Neural cell (in vitro differentiated cells): ENCODE measurements around the gene TMEM94. TPM values are rescaled to one million over a fixed set of nuclear protein-coding genes. Genes with fewer than 3 reads are reported as not detected.

ENCODE experiments used
- H2AFZ ChIP-seq: fragments of 200-600, 300-800 bp; sonication (generic), shearing (Covaris generic); 2 replicates; pipeline ENCODE4 v1.6.0; 2014; ENCODE audit warnings: low read depth, mild to moderate bottlenecking, antibody characterized with exemption, low read length, moderate library complexity
- H3F3A ChIP-seq: fragments of 200-600 bp; shearing (Covaris generic); 2 replicates; pipeline ENCODE4 v1.6.1; 2016; ENCODE audit warnings: mild to moderate bottlenecking, moderate library complexity, mixed read lengths, antibody characterized with exemption, low read length; ENCODE audit not compliant: insufficient read depth, poor library complexity, severe bottlenecking
- H3K27ac ChIP-seq: fragments of 200-600, 300-800 bp; sonication (generic), shearing (Covaris generic); 2 replicates; pipeline ENCODE4 v1.5.1; 2014; ENCODE audit warnings: mild to moderate bottlenecking, low read length, moderate library complexity
- H3K27me3 ChIP-seq: fragments of 300-800, 200-600 bp; sonication (generic), shearing (Covaris generic); 2 replicates; pipeline ENCODE4 v1.6.0; 2014; ENCODE audit warnings: mild to moderate bottlenecking, low read depth, low read length, moderate library complexity; ENCODE audit not compliant: insufficient read depth
- H3K36me3 ChIP-seq: fragments of 300-800, 200-600 bp; sonication (generic), shearing (Covaris generic); 2 replicates; pipeline ENCODE4 v1.5.1; 2014; ENCODE audit warnings: mild to moderate bottlenecking, antibody characterized with exemption, low read length, moderate library complexity; ENCODE audit not compliant: insufficient read depth
- H3K4me2 ChIP-seq: fragments of 300-800, 200-600 bp; sonication (generic), shearing (Covaris generic); 2 replicates; pipeline ENCODE4 v1.6.0; 2014; ENCODE audit warnings: mild to moderate bottlenecking, low read length
- H3K4me3 ChIP-seq: fragments of 300-800, 200-600 bp; sonication (generic), shearing (Covaris generic); 2 replicates; pipeline ENCODE4 v1.5.1; 2014; ENCODE audit warnings: mild to moderate bottlenecking, low read length, moderate library complexity
- H3K79me2 ChIP-seq: fragments of 200-600 bp; shearing (Covaris generic); replicated peaks from 2 replicates; pipeline ENCODE4 v1.6.0; 2014; ENCODE audit warnings: mild to moderate bottlenecking, low read length, moderate library complexity; ENCODE audit not compliant: insufficient read depth
- H3K9ac ChIP-seq: fragments of 300-800, 200-600 bp; sonication (generic), shearing (Covaris generic); 2 replicates; pipeline ENCODE4 v1.6.1; 2016; ENCODE audit warnings: mild to moderate bottlenecking, low read length, mixed read lengths
- H3K9me2 ChIP-seq: fragments of 200-600 bp; shearing (Covaris generic); 2 replicates; pipeline ENCODE4 v1.6.1; 2016; ENCODE audit warnings: mild to moderate bottlenecking, low read length, mixed read lengths; ENCODE audit not compliant: insufficient read depth
- H3K9me3 ChIP-seq: fragments of 200-600, 300-800 bp; sonication (generic), shearing (Covaris generic); 2 replicates; pipeline ENCODE4 v1.6.1; 2016; ENCODE audit warnings: mild to moderate bottlenecking, mixed run types, low read length, moderate library complexity, mixed read lengths
- H4K20me1 ChIP-seq: fragments of 200-600 bp; shearing (Covaris generic); 2 replicates; pipeline ENCODE4 v1.6.1; 2016; ENCODE audit warnings: mild to moderate bottlenecking, mixed run types; ENCODE audit not compliant: insufficient read depth
- EP300 ChIP-seq: fragments of 450-650 bp; conservative IDR thresholded peaks from 2 replicates; pipeline ENCODE4 v1.6.1; 2014; ENCODE audit warnings: antibody characterized with exemption, mild to moderate bottlenecking, moderate library complexity; ENCODE audit not compliant: poor library complexity, severe bottlenecking
- EZH2 ChIP-seq: fragments of 200-600, 300-800 bp; shearing (Covaris generic), sonication (generic); IDR thresholded peaks from 2 replicates; pipeline ENCODE4 v1.6.1; 2014; ENCODE audit warnings: antibody characterized with exemption, low read length, borderline replicate concordance, mild to moderate bottlenecking; ENCODE audit not compliant: insufficient read depth, poor library complexity, severe bottlenecking
- MXI1 ChIP-seq: fragments of 450-650 bp; conservative IDR thresholded peaks from 2 replicates; pipeline ENCODE4 v1.6.1; 2014; ENCODE audit warnings: antibody characterized with exemption, mild to moderate bottlenecking; ENCODE audit not compliant: poor library complexity, severe bottlenecking
- POLR2AphosphoS5 ChIP-seq: IDR thresholded peaks from 2 replicates; pipeline ENCODE4 v1.6.1; 2012
- RAD21 ChIP-seq: fragments of 450-650 bp; conservative IDR thresholded peaks from 2 replicates; pipeline ENCODE4 v1.6.1; 2014; ENCODE audit warnings: antibody characterized with exemption, mild to moderate bottlenecking, moderate library complexity
- SMC3 ChIP-seq: fragments of 450-650 bp; conservative IDR thresholded peaks from 2 replicates; pipeline ENCODE4 v1.6.1; 2014; ENCODE audit warnings: antibody characterized with exemption, mild to moderate bottlenecking, moderate library complexity; ENCODE audit not compliant: poor library complexity
- TAF1 ChIP-seq: IDR thresholded peaks from 2 replicates; pipeline ENCODE4 v1.6.1; 2012; ENCODE audit warnings: low read depth
- polyA plus RNA-seq: library from polyadenylated mRNA; depleted of rRNA; stranded (reverse); fragments of >200 nt; gene quantifications from 2 replicates; pipeline ENCODE4 v1.2.3, GENCODE V29; 2014
- TF ChIP-seq, protein P1 (sequence below): IDR thresholded peaks from 2 replicates; pipeline ENCODE4 v1.6.1; 2012; ENCODE audit warnings: borderline replicate concordance
- TF ChIP-seq, protein P2 (sequence below): fragments of 450-650 bp; IDR thresholded peaks from 2 replicates; pipeline ENCODE4 v1.5.1; 2014; ENCODE audit warnings: antibody characterized with exemption, mild to moderate bottlenecking, moderate library complexity; ENCODE audit not compliant: poor library complexity, severe bottlenecking

Gene TMEM94
- polyA plus RNA-seq, 1 donor from 2014 or later, result 37.0 TPM

DNA sequence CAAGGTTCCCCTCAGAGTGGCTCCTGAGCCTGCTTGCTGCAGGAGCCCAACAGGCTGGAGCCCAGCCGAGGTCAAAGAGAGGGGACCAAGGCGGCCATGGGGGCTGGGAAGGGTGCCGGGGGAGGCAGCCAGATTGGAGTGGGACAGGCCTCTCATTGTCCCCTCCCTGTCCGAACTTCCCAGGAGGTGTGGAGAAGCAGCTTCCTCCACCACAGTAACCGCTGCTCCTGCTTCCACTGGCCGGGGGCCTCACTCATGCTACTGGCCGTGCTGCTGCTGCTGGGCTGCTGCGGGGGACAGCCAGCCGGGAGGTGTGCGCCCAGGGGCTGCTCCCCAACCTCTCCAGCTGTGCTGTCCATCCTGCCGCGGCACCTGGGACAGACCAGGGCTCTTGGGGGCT is 29.3 kb downstream of the TMEM94 start:
- no peak overlapping the region for H3K9ac ChIP-seq

DNA sequence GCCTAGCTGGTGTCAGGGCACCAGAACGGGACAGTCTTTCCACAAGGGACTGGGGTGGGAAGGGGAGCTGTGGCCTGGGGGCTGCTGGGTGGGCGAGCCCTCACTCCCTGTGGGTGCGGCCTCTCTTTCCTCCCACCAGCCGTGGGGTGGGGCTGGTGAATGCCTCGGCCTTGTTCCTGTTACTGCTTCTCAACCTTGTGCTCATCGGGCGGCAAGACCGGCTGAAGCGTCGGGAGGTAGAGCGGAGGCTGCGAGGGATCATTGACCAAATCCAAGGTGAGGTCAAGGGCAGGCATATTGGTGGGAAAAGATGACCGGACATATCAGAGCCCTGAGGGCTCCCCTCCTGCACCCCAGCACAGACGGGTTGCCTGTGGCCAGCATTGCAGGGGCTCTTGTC is 29.7 kb downstream of the TMEM94 start:
- Histone ChIP-seq H3K27ac (no peak overlapping the region), H3K36me3 (no peaks in the 10 kb centered on the region), H3K9me3 (no peaks in the 10 kb centered on the region), H3K4me2 (no peak overlapping the region), H3K79me2 (no peaks in the 10 kb centered on the region), H3K27me3 (no peaks in the 10 kb centered on the region), H3F3A (no peaks in the 10 kb centered on the region), H3K9ac (no peak overlapping the region), H4K20me1 (no peaks in the 10 kb centered on the region), H2AFZ (no peak overlapping the region), H3K4me3 (no peak overlapping the region), H3K9me2 (no peaks in the 10 kb centered on the region)
- no peak for TF ChIP-seq SMC3
- TF ChIP-seq EP300, result no peak
- TF ChIP-seq TAF1, result no peak
- no peak for TF ChIP-seq MXI1
- no peak for TF ChIP-seq EZH2
- no peak for TF ChIP-seq POLR2AphosphoS5
- TF ChIP-seq RAD21, result no peak
- TF ChIP-seq, protein P1, sequence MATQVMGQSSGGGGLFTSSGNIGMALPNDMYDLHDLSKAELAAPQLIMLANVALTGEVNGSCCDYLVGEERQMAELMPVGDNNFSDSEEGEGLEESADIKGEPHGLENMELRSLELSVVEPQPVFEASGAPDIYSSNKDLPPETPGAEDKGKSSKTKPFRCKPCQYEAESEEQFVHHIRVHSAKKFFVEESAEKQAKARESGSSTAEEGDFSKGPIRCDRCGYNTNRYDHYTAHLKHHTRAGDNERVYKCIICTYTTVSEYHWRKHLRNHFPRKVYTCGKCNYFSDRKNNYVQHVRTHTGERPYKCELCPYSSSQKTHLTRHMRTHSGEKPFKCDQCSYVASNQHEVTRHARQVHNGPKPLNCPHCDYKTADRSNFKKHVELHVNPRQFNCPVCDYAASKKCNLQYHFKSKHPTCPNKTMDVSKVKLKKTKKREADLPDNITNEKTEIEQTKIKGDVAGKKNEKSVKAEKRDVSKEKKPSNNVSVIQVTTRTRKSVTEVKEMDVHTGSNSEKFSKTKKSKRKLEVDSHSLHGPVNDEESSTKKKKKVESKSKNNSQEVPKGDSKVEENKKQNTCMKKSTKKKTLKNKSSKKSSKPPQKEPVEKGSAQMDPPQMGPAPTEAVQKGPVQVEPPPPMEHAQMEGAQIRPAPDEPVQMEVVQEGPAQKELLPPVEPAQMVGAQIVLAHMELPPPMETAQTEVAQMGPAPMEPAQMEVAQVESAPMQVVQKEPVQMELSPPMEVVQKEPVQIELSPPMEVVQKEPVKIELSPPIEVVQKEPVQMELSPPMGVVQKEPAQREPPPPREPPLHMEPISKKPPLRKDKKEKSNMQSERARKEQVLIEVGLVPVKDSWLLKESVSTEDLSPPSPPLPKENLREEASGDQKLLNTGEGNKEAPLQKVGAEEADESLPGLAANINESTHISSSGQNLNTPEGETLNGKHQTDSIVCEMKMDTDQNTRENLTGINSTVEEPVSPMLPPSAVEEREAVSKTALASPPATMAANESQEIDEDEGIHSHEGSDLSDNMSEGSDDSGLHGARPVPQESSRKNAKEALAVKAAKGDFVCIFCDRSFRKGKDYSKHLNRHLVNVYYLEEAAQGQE, result no peak
- TF ChIP-seq, protein P2, sequence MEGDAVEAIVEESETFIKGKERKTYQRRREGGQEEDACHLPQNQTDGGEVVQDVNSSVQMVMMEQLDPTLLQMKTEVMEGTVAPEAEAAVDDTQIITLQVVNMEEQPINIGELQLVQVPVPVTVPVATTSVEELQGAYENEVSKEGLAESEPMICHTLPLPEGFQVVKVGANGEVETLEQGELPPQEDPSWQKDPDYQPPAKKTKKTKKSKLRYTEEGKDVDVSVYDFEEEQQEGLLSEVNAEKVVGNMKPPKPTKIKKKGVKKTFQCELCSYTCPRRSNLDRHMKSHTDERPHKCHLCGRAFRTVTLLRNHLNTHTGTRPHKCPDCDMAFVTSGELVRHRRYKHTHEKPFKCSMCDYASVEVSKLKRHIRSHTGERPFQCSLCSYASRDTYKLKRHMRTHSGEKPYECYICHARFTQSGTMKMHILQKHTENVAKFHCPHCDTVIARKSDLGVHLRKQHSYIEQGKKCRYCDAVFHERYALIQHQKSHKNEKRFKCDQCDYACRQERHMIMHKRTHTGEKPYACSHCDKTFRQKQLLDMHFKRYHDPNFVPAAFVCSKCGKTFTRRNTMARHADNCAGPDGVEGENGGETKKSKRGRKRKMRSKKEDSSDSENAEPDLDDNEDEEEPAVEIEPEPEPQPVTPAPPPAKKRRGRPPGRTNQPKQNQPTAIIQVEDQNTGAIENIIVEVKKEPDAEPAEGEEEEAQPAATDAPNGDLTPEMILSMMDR, result no peak

More for the DNA sequence above, 29.3 kb downstream of the TMEM94 start:
- no peaks in the 10 kb centered on the region for H3K79me2 ChIP-seq
- H3K36me3 ChIP-seq, result no peaks in the 10 kb centered on the region
- H3K27me3 ChIP-seq, result no peaks in the 10 kb centered on the region
- H3K27ac ChIP-seq, result no peak overlapping the region
- H4K20me1 ChIP-seq, result no peaks in the 10 kb centered on the region
- H3K4me2 ChIP-seq, result no peak overlapping the region
- no peak overlapping the region for H3K4me3 ChIP-seq
- TF ChIP-seq POLR2AphosphoS5 (no peak), SMC3 (no peak), RAD21 (no peak), EZH2 (no peak), TAF1 (no peak)
- TF ChIP-seq, protein P1, result no peak
- TF ChIP-seq, protein P2, result no peak
- no peaks in the 10 kb centered on the region for H3K9me3 ChIP-seq
- no peak overlapping the region for H2AFZ ChIP-seq
- H3F3A ChIP-seq, result no peaks in the 10 kb centered on the region
- H3K9me2 ChIP-seq, result no peaks in the 10 kb centered on the region
